K562 (cell line): ENCODE results near the gene NECTIN4. TPM values are rescaled to one million over a fixed set of nuclear protein-coding genes. Genes with fewer than 3 reads are reported as not detected.

ENCODE experiments used
- ATAC-seq: fragments of 200-7000 bp; cut with Tn5 transposase; 3 replicates; pipeline ENCODE4 v1.9.1; 2020; ENCODE audit warnings: moderate library complexity
- BruUV-seq: library from RNA; stranded (reverse); fragments of 400-500 nt; replicated peaks from 2 replicates; lab custom pipeline; 2021; lab: Mats Ljungman, UMichigan
- CTCF ChIA-PET: fragments of 300-600 bp; formaldehyde crosslinking; extraction: SDS; loops from one replicate; lab custom pipeline; 2021; ENCODE audit warnings: low intra/inter-chr PET ratio; lab: Yijun Ruan, JAX
- POLR2A ChIA-PET: fragments of 300-600, 350-650 bp; sonication (Branson Sonifier 250); formaldehyde crosslinking; extraction: SDS; loops from one replicate; lab custom pipeline; 2021; ENCODE audit warnings: antibody characterized with exemption, inconsistent platforms; lab: Yijun Ruan, JAX
- DNase-seq, 4 experiments: peaks; one replicate each; pipeline versions ENCODE4 v3.0.0 to v3.0.0-alpha.2; 2011 to 2018; ENCODE audit warnings: low spot score in 3 of 4, mixed read lengths in 3 of 4; ENCODE audit errors: extremely low read depth in 1 of 4
- FAIRE-seq: peaks from 2 replicates; lab custom pipeline; 2011; peaks lifted over from hg19 to GRCh38; lab: Jason Lieb, UNC
- H2AFZ ChIP-seq: 2 replicates; pipeline ENCODE4 v1.6.0; 2011; ENCODE audit warnings: low read depth, low read length, control low read depth, inconsistent platforms
- H3K27ac ChIP-seq: fragments of 200-600 bp; 3 replicates; pipeline ENCODE4 v1.8.0; 2011; ENCODE audit warnings: low read depth, mild to moderate bottlenecking, control low read depth, inconsistent platforms, low read length, moderate library complexity, mixed read lengths; ENCODE audit errors: extremely low read depth
- H3K27me3 ChIP-seq, 2 experiments: fragments of 300-600 bp in 1 of 2; 2 replicates in 1 of 2; 3 replicates in 1 of 2; pipeline versions ENCODE4 v1.6.0 to v1.8.0; 2011; ENCODE audit warnings: inconsistent platforms in 2 of 2, low read length in 2 of 2, mild to moderate bottlenecking in 1 of 2, mixed read lengths in 1 of 2, moderate library complexity in 1 of 2; ENCODE audit not compliant: control insufficient read depth in 2 of 2, insufficient read depth in 2 of 2
- H3K36me3 ChIP-seq: fragments of 300-600 bp; 3 replicates; pipeline ENCODE4 v1.8.0; 2011; ENCODE audit warnings: mild to moderate bottlenecking, low read length, inconsistent platforms; ENCODE audit not compliant: control insufficient read depth, insufficient read depth
- H3K4me1 ChIP-seq, 2 experiments: fragments of 200-600 bp in 1 of 2; replicated peaks in 1 of 2; 2 replicates in 1 of 2; 3 replicates in 1 of 2; pipeline versions ENCODE4 v1.5.1 to v1.8.0; 2011; ENCODE audit warnings: inconsistent platforms in 2 of 2, low read length in 2 of 2, mild to moderate bottlenecking in 1 of 2, mixed read lengths in 1 of 2, moderate library complexity in 1 of 2; ENCODE audit not compliant: control insufficient read depth in 2 of 2, insufficient read depth in 2 of 2
- H3K4me2 ChIP-seq: 2 replicates; pipeline ENCODE4 v1.6.1; 2011; ENCODE audit warnings: low read length, control low read depth, inconsistent platforms, mixed read lengths; ENCODE audit not compliant: insufficient read depth
- H3K4me3 ChIP-seq: fragments of 200-600 bp; sonication (generic), shearing (Covaris generic); 2 replicates; pipeline ENCODE4 v1.5.1; 2016; ENCODE audit warnings: control low read depth, inconsistent platforms
- H3K79me2 ChIP-seq: fragments of 200-600 bp; 3 replicates; pipeline ENCODE4 v1.8.0; 2011; ENCODE audit warnings: low read length, inconsistent platforms; ENCODE audit not compliant: control insufficient read depth, insufficient read depth
- H3K9ac ChIP-seq, 2 experiments: 2 replicates each; pipeline versions ENCODE4 v1.6.0 to v1.6.1; 2011; ENCODE audit warnings: low read depth in 2 of 2, low read length in 2 of 2, control low read depth in 1 of 2, inconsistent platforms in 1 of 2, mild to moderate bottlenecking in 1 of 2, mixed read lengths in 1 of 2; ENCODE audit not compliant: insufficient read depth in 1 of 2
- H3K9me1 ChIP-seq: one replicate; pipeline ENCODE4 v1.6.0; 2011; ENCODE audit warnings: inconsistent platforms, mild to moderate bottlenecking, low read length, moderate library complexity; ENCODE audit not compliant: control insufficient read depth, insufficient read depth
- H3K9me3 ChIP-seq: replicated peaks from 2 replicates; pipeline ENCODE4 v1.5.1; 2011; ENCODE audit warnings: low read depth, low read length, inconsistent platforms; ENCODE audit not compliant: control insufficient read depth, insufficient read depth
- H4K20me1 ChIP-seq: replicated peaks from 2 replicates; pipeline ENCODE4 v1.6.1; 2011; ENCODE audit warnings: low read length, inconsistent platforms, mixed read lengths; ENCODE audit not compliant: control insufficient read depth, insufficient read depth
- CEBPB ChIP-seq: fragments of 450-650 bp; IDR thresholded peaks from 2 replicates; pipeline ENCODE4 v1.6.1; 2016; ENCODE audit warnings: missing genetic modification characterization, missing compliant biosample characterization
- DMBX1 ChIP-seq: fragments of 250-450 bp; sonication (Bioruptor Pico); IDR thresholded peaks from 2 replicates; pipeline ENCODE4 v1.8.0; 2022; ENCODE audit warnings: inconsistent platforms, mild to moderate bottlenecking, moderate library complexity, borderline replicate concordance
- ETV1 ChIP-seq: fragments of 450-650 bp; conservative IDR thresholded peaks from 2 replicates; pipeline ENCODE4 v1.6.1; 2016; ENCODE audit warnings: missing genetic modification characterization, control low read depth, low read depth, missing compliant biosample characterization
- EWSR1 ChIP-seq: fragments of 450-650 bp; IDR thresholded peaks from 2 replicates; pipeline ENCODE4 v1.6.1; 2018; ENCODE audit warnings: borderline replicate concordance, mild to moderate bottlenecking, low read depth, moderate library complexity; ENCODE audit not compliant: partially characterized antibody
- FOXJ2 ChIP-seq: fragments of 200-800 bp; sonication (Bioruptor generic); IDR thresholded peaks from 2 replicates; pipeline ENCODE4 v1.6.1; 2016; ENCODE audit warnings: missing genetic modification characterization, missing compliant biosample characterization
- NCOA4 ChIP-seq: fragments of 450-650 bp; IDR thresholded peaks from 2 replicates; pipeline ENCODE4 v1.6.1; 2018; ENCODE audit warnings: mild to moderate bottlenecking; ENCODE audit not compliant: partially characterized antibody
- NFYB ChIP-seq: IDR thresholded peaks from 2 replicates; pipeline ENCODE4 v1.6.1; 2011; ENCODE audit warnings: mild to moderate bottlenecking, moderate library complexity; ENCODE audit not compliant: insufficient read length; ENCODE audit errors: extremely low read depth
- RAD21 ChIP-seq, 2 experiments: fragments of 250-450 bp in 1 of 2; fragments of 450-650 bp in 1 of 2; sonication (Bioruptor Pico) in 1 of 2; formaldehyde crosslinking in 1 of 2; IDR thresholded peaks in 1 of 2; conservative IDR thresholded peaks in 1 of 2; 2 replicates each; pipeline versions ENCODE4 v1.4.0 to v1.8.0; 2020 to 2022; ENCODE audit warnings: mild to moderate bottlenecking in 2 of 2, moderate library complexity in 1 of 2
- RBFOX2 ChIP-seq: fragments of 200-400 bp; formaldehyde crosslinking; IDR thresholded peaks from 2 replicates; pipeline ENCODE4 v1.6.1; 2017; ENCODE audit warnings: low read depth, mild to moderate bottlenecking, low read length, moderate library complexity
- TCF3 ChIP-seq: sonication (generic); formaldehyde crosslinking; IDR thresholded peaks from 2 replicates; pipeline ENCODE4 v1.4.0; 2020; ENCODE audit warnings: mild to moderate bottlenecking, missing genetic modification reagents
- ZBTB7A ChIP-seq: IDR thresholded peaks from 2 replicates; pipeline ENCODE4 v1.6.1; 2011; ENCODE audit warnings: low read depth, mild to moderate bottlenecking, low read length, moderate library complexity, borderline replicate concordance; ENCODE audit not compliant: control insufficient read depth
- WGBS: fragments of 100-300 bp; shearing (Covaris generic); methylation state at CpG from one replicate; pipeline ENCODE4 v1.1.6; 2016; ENCODE audit warnings: low coverage, mixed read lengths; ENCODE audit not compliant: insufficient coverage; ENCODE audit errors: missing lambda C conversion rate; 5-methylcytosine and 5-hydroxymethylcytosine counted together
- in situ Hi-C: fragments of 300-500 bp; cut with MboI; formaldehyde crosslinking; loops from 4 replicates; pipeline ENCODE4 v1.15.0; 2018; ENCODE audit warnings: inconsistent platforms, mixed read lengths
- intact Hi-C: fragments of 100-400 bp; cut with micrococcal nuclease; formaldehyde crosslinking; loops from 2 replicates; pipeline ENCODE4 v1.14.2; 2022
- polyA plus RNA-seq, 8 experiments: library from polyadenylated mRNA; depleted of rRNA in 4 of 8; stranded (reverse) in 5 of 8; unstranded in 3 of 8; fragments of >200 nt; fragmentation: Nextera tagmentation in 2 of 8; fragmentation: Illumina TruSeq in 1 of 8; extraction: Ambion mirVana in 2 of 8; extraction: Trizol in 1 of 8; gene quantifications; 2 replicates each; pipeline versions ENCODE4 v1.2.1 to v1.2.3, GENCODE V29; 2011 to 2014; ENCODE audit warnings: inconsistent platforms in 1 of 8, missing spikeins in 1 of 8
- total RNA-seq, 7 experiments: library from RNA; depleted of rRNA in 6 of 7; stranded (reverse); fragments of >200 nt in 6 of 7; fragmentation: Illumina TruSeq in 2 of 7; extraction: Trizol in 2 of 7; gene quantifications; 2 replicates each; pipeline versions ENCODE4 v1.2.1 to v1.2.3, GENCODE V29; 2011 to 2021; ENCODE audit warnings: low replicate concordance in 1 of 7
- TF ChIP-seq, protein P1 (sequence below), 3 experiments: fragments of 200-800 bp in 1 of 3; sonication (Bioruptor generic) in 1 of 3; sonication (generic) in 1 of 3; formaldehyde crosslinking in 1 of 3; IDR thresholded peaks; 2 replicates each; pipeline versions ENCODE4 v1.6.1 to v1.8.0; 2016 to 2022; ENCODE audit warnings: mild to moderate bottlenecking in 2 of 3, missing compliant biosample characterization in 2 of 3, missing genetic modification characterization in 2 of 3, missing genetic modification reagents in 1 of 3
- TF ChIP-seq, protein P2 (sequence below): sonication (generic); formaldehyde crosslinking; IDR thresholded peaks from 2 replicates; pipeline ENCODE4 v1.8.0; 2023; ENCODE audit warnings: mild to moderate bottlenecking, missing genetic modification reagents

NECTIN4 gene
- total and polyA plus RNA-seq, 9 of the 15 experiments (the other 6 are each of a cell fraction or from before 2014, with no cell fraction given): 0.01 to 0.09 TPM; not detected in 7

GRCh38 chr1:161098210-161099068 lies 9.1 kb upstream of the NECTIN4 start, which contains the start of gene KLHDC9 (continued):
- TF ChIP-seq, protein P1, sequence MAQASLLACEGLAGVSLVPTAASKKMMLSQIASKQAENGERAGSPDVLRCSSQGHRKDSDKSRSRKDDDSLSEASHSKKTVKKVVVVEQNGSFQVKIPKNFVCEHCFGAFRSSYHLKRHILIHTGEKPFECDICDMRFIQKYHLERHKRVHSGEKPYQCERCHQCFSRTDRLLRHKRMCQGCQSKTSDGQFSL (CRISPR knock-in tag; IDR thresholded peaks at IDR 0.05): 0 out of 2 replicates have a peak, but pooled peaks have one; percentile 26
- TF ChIP-seq, protein P1 (tag; IDR thresholded peaks at IDR 0.05): no peak
- TF ChIP-seq NFYB (no peak), ZBTB7A (0 out of 2 replicates have a peak, but pooled peaks have one; percentile 8), RBFOX2 (peak; percentile 56)

DNA sequence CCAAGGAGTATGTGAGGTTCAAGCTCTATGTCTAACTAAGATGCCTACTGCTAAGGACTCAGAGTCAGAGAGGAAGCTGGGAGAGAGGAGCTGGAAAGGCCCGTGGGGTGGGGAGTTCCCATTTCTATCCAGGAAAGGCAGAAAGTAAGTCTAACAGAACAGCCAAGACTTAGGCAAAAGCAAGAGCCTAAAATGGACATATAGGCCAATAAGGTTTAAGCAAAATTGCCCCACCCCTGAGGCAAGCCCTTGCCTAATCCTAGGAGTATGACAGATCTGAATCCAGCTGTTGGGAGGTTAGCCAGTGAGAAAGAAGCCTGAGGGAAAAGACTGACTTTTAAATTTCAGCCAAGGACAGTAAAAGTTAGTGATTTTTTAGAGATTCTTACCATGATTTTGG lies 7.2 kb upstream of the NECTIN4 start:
- Histone ChIP-seq H3K4me3 (no peak overlapping the region), H3K27ac (no peak overlapping the region), H3K9me3 (peaks cover 4% of the 10 kb centered on the region; the same call in 1 of the 2 replicates), H3K4me2 (no peak overlapping the region), H3K79me2 (no peaks in the 10 kb centered on the region), H3K9ac (no peak overlapping the region), H4K20me1 (no peaks in the 10 kb centered on the region), H3K9me1 (no peaks in the 10 kb centered on the region), H3K4me1 (peaks cover 0 to 7% of the 10 kb centered on the region in 2 experiments; a peak in 1 of 5 replicates), H3K36me3 (peaks cover 27% of the 10 kb centered on the region; the same call in 2 of the 3 replicates), H2AFZ (no peak overlapping the region), H3K27me3 (no peaks in the 10 kb centered on the region)
- no peak for ATAC-seq
- no peak for FAIRE-seq
- in situ Hi-C loops: loop anchor here (10.0 to 25.0 kb wide), 2 partner anchors 102 to 259 kb away; no protein-coding TSS in a partner anchor
- ChIA-PET CTCF (interaction anchor here (0.8 to 1.0 kb wide), 3 partner anchors 107 to 366 kb away, joined by 3 to 6 read pairs (median 4); no protein-coding TSS in a partner anchor), POLR2A (interaction anchor here (1.1 to 1.2 kb wide), 2 partner anchors 28 to 36 kb away, joined by 3 read pairs; partner anchors contain the start of gene DEDD)
- 0% methylated on average over 1 of the region's 1 CpG for WGBS
- no TSS peak for BruUV-seq
- TF ChIP-seq DMBX1 (CRISPR knock-in tag): no peak
- no peak for TF ChIP-seq NCOA4
- TF ChIP-seq FOXJ2 (tag): no peak
- no peak for TF ChIP-seq EWSR1
- TF ChIP-seq RAD21 (CRISPR knock-in tag; conservative IDR thresholded peaks at IDR 0.05 in 1 of 2, IDR thresholded peaks at IDR 0.05 in 1 of 2): no peak
- TF ChIP-seq CEBPB (tag): 0 out of 2 replicates have a peak, but pooled peaks have one; percentile 28
- TF ChIP-seq, protein P2, sequence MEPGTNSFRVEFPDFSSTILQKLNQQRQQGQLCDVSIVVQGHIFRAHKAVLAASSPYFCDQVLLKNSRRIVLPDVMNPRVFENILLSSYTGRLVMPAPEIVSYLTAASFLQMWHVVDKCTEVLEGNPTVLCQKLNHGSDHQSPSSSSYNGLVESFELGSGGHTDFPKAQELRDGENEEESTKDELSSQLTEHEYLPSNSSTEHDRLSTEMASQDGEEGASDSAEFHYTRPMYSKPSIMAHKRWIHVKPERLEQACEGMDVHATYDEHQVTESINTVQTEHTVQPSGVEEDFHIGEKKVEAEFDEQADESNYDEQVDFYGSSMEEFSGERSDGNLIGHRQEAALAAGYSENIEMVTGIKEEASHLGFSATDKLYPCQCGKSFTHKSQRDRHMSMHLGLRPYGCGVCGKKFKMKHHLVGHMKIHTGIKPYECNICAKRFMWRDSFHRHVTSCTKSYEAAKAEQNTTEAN (CRISPR knock-in tag): no peak
- TF ChIP-seq ETV1 (tag): no peak
- TF ChIP-seq TCF3 (CRISPR knock-in tag): no peak
- no peak for DNase-seq
- intact Hi-C loops: loop anchor here (1.0 to 5.0 kb wide), 3 partner anchors 42 to 259 kb away; no protein-coding TSS in a partner anchor
